GM12891 (cell line): ENCODE data around the gene FGF2.

ENCODE experiments used
- POLR2A ChIP-seq: IDR thresholded peaks from 2 replicates; pipeline ENCODE4 v1.6.1; 2011; ENCODE audit warnings: low read depth, low read length, control low read depth
- POLR2AphosphoS5 ChIP-seq: IDR thresholded peaks from 2 replicates; pipeline ENCODE4 v1.6.1; 2011; ENCODE audit warnings: low read depth, low read length, control low read depth
- POU2F2 ChIP-seq: IDR thresholded peaks from 2 replicates; pipeline ENCODE4 v1.6.1; 2011; ENCODE audit warnings: low read depth, mild to moderate bottlenecking, control low read depth, low read length, moderate library complexity
- SPI1 ChIP-seq: IDR thresholded peaks from 2 replicates; pipeline ENCODE4 v1.6.1; 2011; ENCODE audit warnings: low read depth, low read length, control low read depth
- TAF1 ChIP-seq: IDR thresholded peaks from 2 replicates; pipeline ENCODE4 v1.6.1; 2011; ENCODE audit warnings: low read depth, low read length, control low read depth

- TF ChIP-seq POLR2A (no peak), TAF1 (no peak), SPI1 (no peak), POLR2AphosphoS5 (no peak), POU2F2 (no peak)
Observed at GRCh38 chr4:122911588-122911987, 85.0 kb downstream of the FGF2 start.
